Endometrial microvascular endothelial cells (primary cell): ENCODE results near the gene SLC35D3. TPM values are rescaled to one million over a fixed set of nuclear protein-coding genes. Genes with fewer than 3 reads are reported as not detected.
"Not testable (repeated sequence)": the region's sequence is repeated elsewhere in the genome, so short reads cannot be mapped to it uniquely, and the experiment has no call there.

Experiments
- in situ Hi-C: cut with HindIII; loops from 2 replicates; pipeline ENCODE4 v1.10.0; 2017; ENCODE audit warnings: low sequenced_read_pairs, low pct_unique_long_range_greater_than_20kb; ENCODE audit errors: inconsistent ontology term
- total RNA-seq: library from RNA; depleted of rRNA; stranded (reverse); fragments of >200 nt; gene quantifications from one replicate; pipeline ENCODE4 v1.2.3, GENCODE V29; 2015; ENCODE audit errors: inconsistent ontology term

SLC35D3 gene
- total RNA-seq, 1 donor from 2014 or later = not detected

DNA sequence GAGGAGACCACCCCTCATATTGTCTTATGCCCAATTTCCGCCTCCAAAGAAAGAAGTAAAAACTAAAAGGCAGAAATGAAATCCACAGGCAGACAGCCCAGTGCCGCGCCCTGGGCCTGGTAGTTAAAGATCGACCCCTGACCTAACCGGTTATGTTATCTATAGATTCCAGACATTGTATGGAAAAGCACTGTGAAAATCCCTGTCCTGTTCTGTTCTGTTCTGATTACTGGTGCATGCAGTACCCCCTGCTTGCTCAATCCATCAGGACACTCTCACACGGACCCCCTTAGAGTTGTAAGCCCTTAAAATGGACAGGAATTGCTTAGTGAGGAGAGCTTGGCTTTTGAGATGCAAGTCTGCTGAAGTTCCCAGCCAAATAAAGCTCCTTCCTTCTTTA is 37.8 kb downstream of the SLC35D3 start:
- in situ Hi-C loops = not testable (repeated sequence)

DNA sequence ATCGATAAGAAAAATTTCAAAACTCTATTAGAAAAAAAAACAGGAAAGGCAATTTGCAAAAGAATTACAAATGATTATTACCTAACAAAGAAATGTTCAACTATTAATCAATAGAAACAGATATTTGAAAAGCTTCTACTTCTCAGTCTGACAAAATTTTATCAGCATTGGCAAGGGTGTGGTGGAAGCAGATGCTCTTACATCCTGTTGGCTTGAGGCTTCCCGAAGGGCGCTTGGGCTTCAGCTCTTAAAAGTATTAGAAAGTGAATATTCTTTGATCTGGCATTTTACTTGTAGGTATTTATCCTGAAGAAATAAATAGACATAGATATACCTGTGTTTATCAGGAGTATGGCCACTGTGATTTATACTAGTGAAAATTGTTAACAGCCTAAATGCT is 38.7 kb downstream of the SLC35D3 start:
- in situ Hi-C loops = no loop called here

DNA sequence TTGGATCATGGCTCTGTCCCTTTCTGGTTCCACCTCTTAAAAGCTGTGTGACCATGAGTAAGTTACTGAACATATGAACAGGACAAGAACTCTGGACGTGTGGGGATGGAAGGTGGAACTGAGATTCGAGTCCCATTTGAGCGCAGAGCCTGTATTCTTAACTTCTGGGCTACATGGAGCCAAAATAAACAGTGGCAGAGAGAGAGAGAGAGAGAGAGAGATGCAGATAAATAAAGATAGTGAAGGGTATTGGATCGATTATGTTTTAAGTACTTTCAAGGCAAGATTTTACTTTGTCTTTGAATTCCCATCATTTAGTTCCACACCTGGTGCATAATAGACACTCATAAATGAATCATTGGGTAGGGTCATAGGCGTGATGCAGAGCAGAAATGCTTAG is 39.7 kb downstream of the SLC35D3 start:
- in situ Hi-C loops = no loop called here

DNA sequence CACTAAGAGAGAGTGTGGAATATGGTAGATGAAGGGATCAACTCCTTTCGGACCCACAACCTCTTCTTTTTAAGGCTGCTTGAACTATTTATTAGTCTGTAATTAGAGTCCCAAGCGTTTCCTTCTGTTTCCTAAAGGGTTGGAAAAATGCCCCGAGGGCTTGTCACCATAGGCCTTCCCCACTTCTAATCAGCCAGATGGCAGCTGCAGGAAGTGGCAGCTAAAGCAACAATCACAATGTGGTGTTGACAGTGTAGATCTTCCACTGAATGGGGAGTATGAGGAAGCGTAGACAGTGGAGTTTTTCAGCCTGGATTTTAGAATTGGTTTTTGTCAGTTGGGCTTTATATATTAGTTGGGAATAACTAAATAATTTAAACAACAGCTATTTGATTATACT is 40.6 kb downstream of the SLC35D3 start:
- in situ Hi-C loops = no loop called here

DNA sequence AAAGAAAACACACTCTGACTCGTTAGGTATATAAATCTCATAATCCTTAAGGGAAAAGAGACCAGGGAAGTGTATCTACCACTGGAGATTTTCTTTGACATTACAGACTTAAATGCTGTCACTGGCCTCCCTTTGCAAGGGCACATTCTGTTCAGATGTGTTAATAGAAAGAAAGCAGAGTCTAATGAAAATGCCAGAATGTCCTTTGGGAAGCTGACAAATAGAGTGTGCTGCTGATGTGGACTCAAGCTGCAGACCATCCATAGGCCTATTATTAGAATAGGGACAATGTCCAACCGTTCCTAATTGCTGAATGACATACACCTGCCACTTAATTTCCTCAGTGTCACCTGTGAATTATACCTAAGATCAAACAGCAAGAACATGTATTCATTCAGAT is 41.2 kb downstream of the SLC35D3 start:
- in situ Hi-C loops = no loop called here

DNA sequence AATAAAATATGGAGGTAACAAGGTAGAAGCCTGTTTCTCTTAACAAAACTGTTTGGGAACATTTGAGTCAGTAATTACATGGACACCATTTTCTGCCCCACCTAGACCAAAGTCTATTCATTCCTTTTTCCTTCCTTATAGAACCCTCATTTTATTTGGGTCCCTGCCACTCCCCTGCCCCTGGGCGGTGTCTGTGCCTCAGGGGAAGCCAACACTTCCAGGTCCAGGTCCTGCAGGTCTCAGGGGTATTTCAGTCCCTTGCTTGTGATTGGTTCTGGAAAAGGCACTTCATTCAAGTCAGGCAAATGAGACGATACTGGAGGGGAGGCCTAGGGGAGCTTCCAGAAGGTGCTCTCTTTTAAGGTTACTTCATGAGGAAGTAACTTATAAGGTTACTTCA is 42.3 kb downstream of the SLC35D3 start:
- in situ Hi-C loops = no loop called here

DNA sequence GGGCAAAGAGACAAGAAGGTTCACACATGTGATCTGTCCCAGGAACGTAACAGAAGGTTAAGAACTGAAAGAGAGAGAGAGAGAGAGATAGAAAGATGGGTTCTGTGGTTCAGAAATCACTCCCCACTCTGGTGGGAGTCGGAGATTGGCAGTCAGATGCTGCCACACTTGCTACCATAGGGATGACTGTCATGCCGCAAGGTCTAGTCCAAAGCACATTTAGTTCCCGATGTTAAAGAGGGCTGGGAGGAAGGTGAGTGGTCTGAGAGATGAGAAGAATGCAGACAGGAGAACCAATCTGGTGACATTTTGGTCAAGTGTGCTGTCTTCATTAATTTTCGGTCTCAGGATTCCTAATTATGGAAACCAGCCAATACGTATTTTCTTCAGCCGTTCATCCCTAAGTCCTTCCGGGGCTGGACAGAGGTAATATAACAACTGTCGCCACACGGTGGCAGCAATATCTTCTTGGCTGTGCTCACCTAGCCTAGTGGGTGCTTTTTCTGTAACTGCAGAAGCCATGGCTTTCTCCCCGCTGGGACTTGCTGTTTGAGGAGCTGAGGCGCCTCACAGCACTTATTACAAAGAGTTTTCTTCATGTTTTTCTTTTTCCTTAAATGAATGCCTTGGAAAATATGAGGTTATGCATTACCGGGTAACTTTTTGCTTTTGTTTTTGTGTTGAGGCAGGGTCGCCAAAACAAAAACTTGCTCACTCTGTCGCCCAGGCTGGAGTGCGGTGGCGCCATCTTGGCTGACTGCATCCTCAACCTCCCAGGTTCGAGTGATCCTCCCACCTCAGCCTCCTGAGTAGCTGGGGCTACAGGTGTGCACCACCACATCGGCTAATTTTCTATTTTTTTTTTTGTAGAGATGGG is 46.0 kb downstream of the SLC35D3 start:
- in situ Hi-C loops = no loop called here

DNA sequence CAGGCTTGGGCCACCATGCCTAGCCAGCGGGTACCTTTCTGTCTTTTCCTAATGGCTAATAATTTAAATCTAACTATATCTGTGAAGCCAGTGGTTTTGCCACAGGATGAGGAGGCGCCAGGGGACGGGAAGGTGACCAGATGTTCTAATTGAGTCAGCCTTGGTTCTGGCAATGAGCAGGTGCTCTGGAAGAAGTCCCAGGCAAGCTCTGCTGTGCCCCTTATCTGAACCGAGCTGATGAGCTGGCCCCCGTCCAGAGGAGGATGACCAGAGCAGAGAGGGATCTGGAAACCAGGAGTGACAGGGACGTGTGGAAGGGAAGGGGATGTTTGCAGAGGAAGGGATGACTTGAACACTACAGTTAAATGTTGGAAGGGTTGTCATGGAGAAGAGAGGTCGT is 46.7 kb downstream of the SLC35D3 start:
- in situ Hi-C loops = no loop called here

DNA sequence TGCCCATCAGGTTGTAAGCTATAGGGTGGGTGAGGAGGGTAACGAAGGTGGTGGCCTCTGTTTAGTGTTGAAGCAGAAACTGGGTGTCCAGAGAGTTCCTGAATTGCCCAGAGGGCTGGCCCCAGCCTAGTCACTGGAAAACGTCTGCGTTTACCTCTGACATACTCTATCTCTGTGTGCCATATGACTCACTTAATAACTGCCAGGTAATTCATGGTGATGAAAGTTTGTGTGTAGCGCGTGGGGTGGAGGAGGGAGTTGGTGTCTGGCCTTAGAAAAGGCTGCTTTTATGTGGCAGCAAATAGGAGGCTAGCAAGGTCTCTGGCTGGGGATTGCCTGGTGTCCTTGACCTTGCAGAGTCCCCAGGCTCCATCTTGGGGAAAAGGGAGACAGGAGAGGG is 47.3 kb downstream of the SLC35D3 start:
- in situ Hi-C loops = no loop called here

DNA sequence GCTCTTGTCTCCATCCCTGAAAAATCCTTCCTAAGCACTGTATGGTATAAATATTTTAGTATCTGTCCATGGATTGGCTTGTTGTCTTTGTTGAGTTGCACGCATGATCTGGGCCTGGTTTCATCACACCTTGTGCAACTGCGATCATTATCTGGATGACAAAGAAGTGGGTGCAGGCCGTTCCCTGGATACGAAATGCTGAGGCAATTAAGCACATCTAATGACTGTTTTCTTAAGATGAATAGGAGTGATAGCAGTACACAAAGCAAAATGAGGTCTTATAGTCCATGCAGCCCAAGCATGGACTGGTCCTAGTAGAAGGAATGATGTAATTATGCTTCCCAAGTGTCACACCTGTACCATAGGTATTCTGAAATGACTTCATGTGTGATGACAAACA is 47.8 kb downstream of the SLC35D3 start:
- in situ Hi-C loops = no loop called here

DNA sequence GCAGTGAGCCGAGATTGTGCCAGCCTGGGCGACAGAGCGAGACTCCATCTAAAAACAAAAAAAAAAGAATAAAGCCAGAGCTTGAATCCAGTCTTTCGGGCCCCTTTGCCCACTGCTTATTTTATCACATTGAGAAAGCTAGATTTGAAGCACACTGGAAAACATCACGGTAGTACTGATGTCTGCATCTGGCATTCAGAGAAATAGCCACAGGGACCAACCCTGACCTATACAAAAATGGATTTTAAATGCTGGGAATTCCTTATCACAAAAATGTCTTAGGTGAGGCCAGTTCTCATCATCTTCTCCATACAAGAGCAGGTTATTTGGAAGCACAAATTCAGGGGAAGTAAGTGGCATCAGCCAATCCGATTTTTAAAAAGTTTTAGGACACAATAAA is 49.5 kb downstream of the SLC35D3 start:
- in situ Hi-C loops = no loop called here

DNA sequence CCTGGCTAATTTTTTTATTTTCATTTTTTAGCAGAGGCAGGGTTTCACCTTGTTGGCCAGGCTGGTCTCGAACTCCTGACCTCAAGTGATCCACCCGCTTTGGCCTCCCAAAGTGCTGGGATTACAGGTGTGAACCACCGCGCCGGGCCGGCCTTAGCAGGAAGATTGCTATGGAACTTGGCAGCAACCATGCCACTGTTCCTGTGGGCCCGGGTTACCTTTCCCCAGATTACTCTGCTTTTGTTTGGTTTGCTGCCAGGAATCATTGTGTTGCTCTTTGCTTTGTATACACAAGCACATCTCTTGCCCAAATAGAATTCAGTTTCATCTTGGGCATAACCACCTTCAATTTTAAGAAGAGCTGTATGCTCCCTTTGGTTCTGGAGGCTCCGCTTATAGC is 51.7 kb downstream of the SLC35D3 start:
- in situ Hi-C loops = not testable (repeated sequence)

Other genes starting within 250 kb of the SLC35D3 start
- 9.3 TPM for gene MAP3K5, start 129.8 kb upstream of the SLC35D3 start, total RNA-seq
- 5.6 TPM for gene PEX7, start 99.7 kb upstream of the SLC35D3 start, total RNA-seq
- not detected for gene IL20RA, start 122.7 kb downstream of the SLC35D3 start, total RNA-seq